IPS-NIHi11 (cell line): ENCODE results near the gene LTBR.

Source experiments
- DNase-seq: peaks from one replicate; pipeline ENCODE4 v3.0.0; 2012; ENCODE audit warnings: mixed read lengths, low spot score

LTBR gene

DNA sequence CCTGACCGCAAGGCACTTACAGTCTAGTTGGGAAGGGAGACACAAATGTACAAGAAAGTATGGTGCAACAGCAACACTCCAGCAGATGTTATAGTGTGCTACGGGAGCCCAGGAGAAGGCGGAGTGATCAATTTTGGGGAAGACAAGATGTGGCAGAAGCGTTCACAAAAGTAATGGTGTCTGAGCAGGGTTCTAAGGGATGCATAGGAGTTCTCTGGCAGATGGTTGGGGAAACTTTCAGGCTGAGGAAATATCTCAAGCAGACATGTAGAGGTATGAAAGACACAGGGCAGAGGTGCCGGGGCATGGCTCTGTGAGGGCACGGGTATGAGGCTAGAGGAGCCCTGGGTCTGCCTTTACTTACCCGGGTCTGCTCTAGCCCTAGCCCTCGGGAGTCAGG, 37.0 kb upstream of the LTBR start:
- no peak for DNase-seq

- DNase-seq: no peak
These were observed 36.3 kb upstream of the LTBR start for GRCh38 chr12:6347367-6348338.

DNA sequence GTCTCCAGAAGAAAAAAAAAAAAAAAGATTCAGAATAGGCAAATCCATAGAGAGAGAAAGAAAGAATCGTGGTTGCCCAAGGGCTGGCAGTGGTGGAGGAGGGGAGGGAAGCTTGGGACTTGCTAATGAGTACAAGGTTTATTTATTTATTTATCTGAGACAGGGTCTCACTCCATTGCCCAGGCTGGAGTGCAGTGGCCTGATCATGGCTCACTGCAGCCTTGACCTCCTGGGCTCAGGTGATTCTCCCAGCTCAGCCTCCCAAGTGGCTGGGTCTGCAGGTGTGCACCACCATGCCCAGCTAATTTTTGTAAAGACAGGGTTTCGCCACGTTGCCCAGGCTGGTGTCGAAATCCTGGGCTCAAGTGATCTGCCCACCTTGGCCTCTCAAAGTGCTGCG, 32.3 kb upstream of the LTBR start:
- DNase-seq: no peak

DNA sequence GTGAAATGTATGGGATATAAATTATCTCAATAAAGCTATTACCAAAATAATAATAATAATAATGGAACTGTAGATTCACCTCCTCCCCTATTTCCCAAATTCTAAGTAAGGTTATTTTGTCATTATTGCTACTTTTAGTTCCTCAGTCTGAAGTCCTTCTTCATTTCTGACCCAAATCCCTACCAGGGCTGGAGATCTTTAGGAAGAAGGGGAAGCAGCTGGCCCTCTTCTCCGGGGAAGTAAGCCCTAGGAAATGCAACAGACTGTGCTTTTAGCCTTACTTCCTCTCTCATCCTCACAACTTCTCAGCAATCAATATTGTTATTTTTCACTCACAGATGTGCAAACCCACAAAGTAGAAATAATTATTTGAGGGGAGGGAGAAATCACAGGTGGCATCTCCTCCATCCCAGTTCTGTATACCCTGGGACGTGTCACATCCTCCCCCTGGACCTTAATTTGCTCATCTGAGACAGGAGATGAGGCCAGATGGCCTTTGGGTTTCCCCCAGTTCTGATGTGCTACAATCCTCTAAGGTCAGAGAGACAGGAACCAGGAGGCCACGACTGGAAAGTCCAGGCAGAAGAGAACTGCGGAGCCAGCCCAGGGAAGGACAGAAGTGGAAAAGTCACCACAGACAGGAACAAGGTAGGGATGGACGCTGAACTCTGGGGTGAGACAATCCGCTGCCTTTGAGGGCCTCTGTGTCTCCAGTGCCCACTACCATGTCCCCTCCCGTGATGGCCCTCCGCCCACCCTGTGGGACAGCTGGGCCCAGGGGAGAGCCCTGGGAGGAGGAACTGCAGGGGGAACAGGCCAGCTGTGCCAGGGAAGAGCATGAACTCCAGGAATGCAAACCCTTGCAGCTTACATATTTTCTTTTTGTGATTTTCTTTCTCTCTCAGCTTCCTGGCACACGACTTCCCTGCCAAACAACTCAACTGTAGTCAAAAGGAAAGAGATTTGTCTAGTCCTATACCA, 31.5 kb upstream of the LTBR start:
- DNase-seq: no peak

DNA sequence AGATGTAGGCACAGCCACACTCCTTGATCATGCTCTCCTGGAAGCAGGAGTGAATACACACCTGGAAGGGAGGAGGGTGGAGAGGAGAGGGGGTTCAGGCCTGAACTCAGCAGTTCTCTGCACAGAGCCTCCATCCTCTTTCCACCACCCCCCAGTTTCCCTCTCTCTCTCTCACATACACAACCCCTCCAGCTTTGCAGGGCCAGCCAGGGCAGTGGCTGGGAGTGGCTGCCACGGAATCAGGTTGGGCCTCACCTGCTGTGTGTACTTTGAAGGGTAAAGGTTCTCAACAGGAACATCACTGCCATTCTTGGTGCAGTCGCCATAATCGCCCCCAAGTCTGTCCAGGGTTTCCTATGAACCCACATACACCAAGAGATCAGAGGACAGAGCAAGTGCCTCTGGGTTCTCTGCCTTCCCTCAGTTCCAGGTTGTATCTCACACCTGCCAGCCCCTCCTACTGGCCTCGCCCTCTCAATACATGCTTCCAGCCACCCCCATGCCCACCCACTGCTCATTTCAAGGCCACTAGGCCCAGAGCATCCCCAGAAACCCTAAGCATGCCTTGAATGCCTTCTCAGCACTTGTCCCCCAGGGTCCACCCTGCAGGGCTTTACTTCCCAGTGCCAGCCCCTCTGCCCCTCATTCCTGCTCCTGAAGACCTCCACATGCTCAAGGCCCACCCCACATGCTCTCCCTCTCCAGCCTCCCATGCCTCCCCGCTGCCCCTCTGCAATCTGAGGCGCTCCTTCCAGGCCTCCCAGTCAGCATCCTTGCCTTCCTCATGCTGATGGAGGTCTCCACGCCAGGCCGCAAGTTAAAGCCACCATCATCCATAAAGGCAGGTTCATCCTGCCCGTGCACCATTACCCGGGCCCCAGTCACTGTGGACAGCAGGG, 29.2 kb upstream of the LTBR start:
- DNase-seq: no peak

- DNase-seq: peak; percentile 49
These were observed 28.2 kb upstream of the LTBR start for GRCh38 chr12:6355491-6356373.

- DNase-seq: no peak
These were observed 27.6 kb upstream of the LTBR start for GRCh38 chr12:6356374-6356820.

GRCh38 chr12:6358881-6359280, 25.1 kb upstream of the LTBR start:
- no peak for DNase-seq

GRCh38 chr12:6360080-6360571, 23.8 kb upstream of the LTBR start:
- no peak for DNase-seq

- no peak for DNase-seq
These were observed 23.1 kb upstream of the LTBR start for GRCh38 chr12:6360578-6361490.

DNA sequence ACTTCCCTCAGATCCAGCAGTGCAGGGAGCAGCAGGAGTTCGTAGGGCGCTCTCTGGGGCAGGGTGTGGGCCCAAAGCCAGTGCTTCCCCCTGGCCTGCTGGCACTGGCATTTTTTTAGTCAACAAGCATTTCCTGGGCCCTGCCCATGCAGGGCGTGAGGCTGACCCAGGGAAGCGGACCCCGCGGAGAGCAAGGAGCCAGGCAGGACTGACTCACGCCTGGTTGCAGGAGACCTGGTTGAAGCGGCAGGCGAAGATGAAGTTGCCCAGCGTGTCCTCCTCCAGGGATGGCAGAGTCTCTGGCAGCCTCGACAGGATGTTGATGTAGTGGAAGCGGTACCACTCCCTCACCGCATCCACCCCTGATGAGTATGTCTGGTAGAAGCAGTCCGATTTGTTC, 22.1 kb upstream of the LTBR start:
- DNase-seq: peak; percentile 41

GRCh38 chr12:6362403-6362802, 21.6 kb upstream of the LTBR start:
- DNase-seq: no peak

DNA sequence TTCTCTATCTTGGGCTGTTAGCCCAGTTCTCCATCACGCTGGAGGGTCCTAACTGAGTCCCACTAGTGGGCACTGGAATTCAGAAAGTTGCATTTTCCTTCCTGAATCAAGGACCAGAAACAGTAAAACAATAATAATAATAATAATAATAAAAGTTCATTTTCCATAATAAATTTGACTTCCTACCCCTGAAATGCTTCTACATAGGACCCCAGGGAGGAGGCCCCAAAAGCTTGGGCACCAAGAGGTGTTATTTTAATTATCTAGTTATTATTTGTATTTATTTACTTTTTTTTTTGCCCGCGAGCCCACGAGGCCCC, 21.0 kb upstream of the LTBR start:
- no peak for DNase-seq

GRCh38 chr12:6363330-6364043, 20.5 kb upstream of the LTBR start:
- DNase-seq: peak; percentile 98

- DNase-seq: no peak
These were observed 20.0 kb upstream of the LTBR start for GRCh38 chr12:6364044-6364374.

- no peak for DNase-seq
These were observed 16.6 kb upstream of the LTBR start for GRCh38 chr12:6367065-6367968.

- DNase-seq: no peak
These were observed 15.7 kb upstream of the LTBR start for GRCh38 chr12:6367969-6368892.
